OCI-LY7 (cell line): Measurements from ENCODE around the gene RNF215.

Experiments used
- EZH2phosphoT487 ChIP-seq: fragments of 200-600 bp; sonication (generic); IDR thresholded peaks from 2 replicates; pipeline ENCODE4 v1.6.1; 2018; ENCODE audit warnings: low read depth, borderline replicate concordance, mild to moderate bottlenecking, mixed run types, antibody characterized with exemption, low read length, moderate library complexity, mixed read lengths
- TF ChIP-seq, protein P1 (sequence below): fragments of 200-600 bp; sonication (generic); conservative IDR thresholded peaks from 2 replicates; pipeline ENCODE4 v1.5.1; 2014; ENCODE audit warnings: mild to moderate bottlenecking, antibody characterized with exemption, low read length, moderate library complexity, mixed read lengths

DNA sequence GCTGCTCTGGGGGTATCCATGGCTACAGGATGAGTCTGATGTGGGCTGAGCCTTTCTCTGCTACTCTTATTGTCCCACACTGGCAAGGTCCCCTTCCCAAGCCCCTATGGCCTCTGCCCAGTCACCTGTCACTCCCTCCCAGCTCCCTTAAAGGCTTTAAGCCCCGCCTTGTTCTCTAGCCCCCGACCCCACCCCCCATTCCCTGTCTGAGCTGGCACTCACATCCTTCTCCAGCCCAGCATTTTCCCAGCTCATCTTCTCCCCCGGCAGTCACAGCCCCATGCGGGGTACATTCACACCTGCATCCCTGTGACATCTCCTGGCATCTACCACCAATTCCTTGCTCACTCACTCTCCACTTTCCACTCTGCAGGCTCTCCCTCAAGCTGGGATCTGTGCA is 42.7 kb upstream of the RNF215 start:
- TF ChIP-seq EZH2phosphoT487: no peak
- TF ChIP-seq, protein P1, sequence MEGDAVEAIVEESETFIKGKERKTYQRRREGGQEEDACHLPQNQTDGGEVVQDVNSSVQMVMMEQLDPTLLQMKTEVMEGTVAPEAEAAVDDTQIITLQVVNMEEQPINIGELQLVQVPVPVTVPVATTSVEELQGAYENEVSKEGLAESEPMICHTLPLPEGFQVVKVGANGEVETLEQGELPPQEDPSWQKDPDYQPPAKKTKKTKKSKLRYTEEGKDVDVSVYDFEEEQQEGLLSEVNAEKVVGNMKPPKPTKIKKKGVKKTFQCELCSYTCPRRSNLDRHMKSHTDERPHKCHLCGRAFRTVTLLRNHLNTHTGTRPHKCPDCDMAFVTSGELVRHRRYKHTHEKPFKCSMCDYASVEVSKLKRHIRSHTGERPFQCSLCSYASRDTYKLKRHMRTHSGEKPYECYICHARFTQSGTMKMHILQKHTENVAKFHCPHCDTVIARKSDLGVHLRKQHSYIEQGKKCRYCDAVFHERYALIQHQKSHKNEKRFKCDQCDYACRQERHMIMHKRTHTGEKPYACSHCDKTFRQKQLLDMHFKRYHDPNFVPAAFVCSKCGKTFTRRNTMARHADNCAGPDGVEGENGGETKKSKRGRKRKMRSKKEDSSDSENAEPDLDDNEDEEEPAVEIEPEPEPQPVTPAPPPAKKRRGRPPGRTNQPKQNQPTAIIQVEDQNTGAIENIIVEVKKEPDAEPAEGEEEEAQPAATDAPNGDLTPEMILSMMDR: no peak
